Neural cell (in vitro differentiated cells): ENCODE measurements around the gene ARHGAP24. TPM values are rescaled to one million over a fixed set of nuclear protein-coding genes. Genes with fewer than 3 reads are reported as not detected.

ENCODE experiments used
- H2AFZ ChIP-seq: fragments of 200-600, 300-800 bp; sonication (generic), shearing (Covaris generic); 2 replicates; pipeline ENCODE4 v1.6.0; 2014; ENCODE audit warnings: low read depth, mild to moderate bottlenecking, antibody characterized with exemption, low read length, moderate library complexity
- H3F3A ChIP-seq: fragments of 200-600 bp; shearing (Covaris generic); 2 replicates; pipeline ENCODE4 v1.6.1; 2016; ENCODE audit warnings: mild to moderate bottlenecking, moderate library complexity, mixed read lengths, antibody characterized with exemption, low read length; ENCODE audit not compliant: insufficient read depth, poor library complexity, severe bottlenecking
- H3K27ac ChIP-seq: fragments of 200-600, 300-800 bp; sonication (generic), shearing (Covaris generic); 2 replicates; pipeline ENCODE4 v1.5.1; 2014; ENCODE audit warnings: mild to moderate bottlenecking, low read length, moderate library complexity
- H3K27me3 ChIP-seq: fragments of 300-800, 200-600 bp; sonication (generic), shearing (Covaris generic); 2 replicates; pipeline ENCODE4 v1.6.0; 2014; ENCODE audit warnings: mild to moderate bottlenecking, low read depth, low read length, moderate library complexity; ENCODE audit not compliant: insufficient read depth
- H3K36me3 ChIP-seq: fragments of 300-800, 200-600 bp; sonication (generic), shearing (Covaris generic); 2 replicates; pipeline ENCODE4 v1.5.1; 2014; ENCODE audit warnings: mild to moderate bottlenecking, antibody characterized with exemption, low read length, moderate library complexity; ENCODE audit not compliant: insufficient read depth
- H3K4me2 ChIP-seq: fragments of 300-800, 200-600 bp; sonication (generic), shearing (Covaris generic); 2 replicates; pipeline ENCODE4 v1.6.0; 2014; ENCODE audit warnings: mild to moderate bottlenecking, low read length
- H3K4me3 ChIP-seq: fragments of 300-800, 200-600 bp; sonication (generic), shearing (Covaris generic); 2 replicates; pipeline ENCODE4 v1.5.1; 2014; ENCODE audit warnings: mild to moderate bottlenecking, low read length, moderate library complexity
- H3K79me2 ChIP-seq: fragments of 200-600 bp; shearing (Covaris generic); replicated peaks from 2 replicates; pipeline ENCODE4 v1.6.0; 2014; ENCODE audit warnings: mild to moderate bottlenecking, low read length, moderate library complexity; ENCODE audit not compliant: insufficient read depth
- H3K9ac ChIP-seq: fragments of 300-800, 200-600 bp; sonication (generic), shearing (Covaris generic); 2 replicates; pipeline ENCODE4 v1.6.1; 2016; ENCODE audit warnings: mild to moderate bottlenecking, low read length, mixed read lengths
- H3K9me2 ChIP-seq: fragments of 200-600 bp; shearing (Covaris generic); 2 replicates; pipeline ENCODE4 v1.6.1; 2016; ENCODE audit warnings: mild to moderate bottlenecking, low read length, mixed read lengths; ENCODE audit not compliant: insufficient read depth
- H3K9me3 ChIP-seq: fragments of 200-600, 300-800 bp; sonication (generic), shearing (Covaris generic); 2 replicates; pipeline ENCODE4 v1.6.1; 2016; ENCODE audit warnings: mild to moderate bottlenecking, mixed run types, low read length, moderate library complexity, mixed read lengths
- H4K20me1 ChIP-seq: fragments of 200-600 bp; shearing (Covaris generic); 2 replicates; pipeline ENCODE4 v1.6.1; 2016; ENCODE audit warnings: mild to moderate bottlenecking, mixed run types; ENCODE audit not compliant: insufficient read depth
- EP300 ChIP-seq: fragments of 450-650 bp; conservative IDR thresholded peaks from 2 replicates; pipeline ENCODE4 v1.6.1; 2014; ENCODE audit warnings: antibody characterized with exemption, mild to moderate bottlenecking, moderate library complexity; ENCODE audit not compliant: poor library complexity, severe bottlenecking
- EZH2 ChIP-seq: fragments of 200-600, 300-800 bp; shearing (Covaris generic), sonication (generic); IDR thresholded peaks from 2 replicates; pipeline ENCODE4 v1.6.1; 2014; ENCODE audit warnings: antibody characterized with exemption, low read length, borderline replicate concordance, mild to moderate bottlenecking; ENCODE audit not compliant: insufficient read depth, poor library complexity, severe bottlenecking
- MXI1 ChIP-seq: fragments of 450-650 bp; conservative IDR thresholded peaks from 2 replicates; pipeline ENCODE4 v1.6.1; 2014; ENCODE audit warnings: antibody characterized with exemption, mild to moderate bottlenecking; ENCODE audit not compliant: poor library complexity, severe bottlenecking
- POLR2AphosphoS5 ChIP-seq: IDR thresholded peaks from 2 replicates; pipeline ENCODE4 v1.6.1; 2012
- RAD21 ChIP-seq: fragments of 450-650 bp; conservative IDR thresholded peaks from 2 replicates; pipeline ENCODE4 v1.6.1; 2014; ENCODE audit warnings: antibody characterized with exemption, mild to moderate bottlenecking, moderate library complexity
- SMC3 ChIP-seq: fragments of 450-650 bp; conservative IDR thresholded peaks from 2 replicates; pipeline ENCODE4 v1.6.1; 2014; ENCODE audit warnings: antibody characterized with exemption, mild to moderate bottlenecking, moderate library complexity; ENCODE audit not compliant: poor library complexity
- TAF1 ChIP-seq: IDR thresholded peaks from 2 replicates; pipeline ENCODE4 v1.6.1; 2012; ENCODE audit warnings: low read depth
- polyA plus RNA-seq: library from polyadenylated mRNA; depleted of rRNA; stranded (reverse); fragments of >200 nt; gene quantifications from 2 replicates; pipeline ENCODE4 v1.2.3, GENCODE V29; 2014
- TF ChIP-seq, protein P1 (sequence below): fragments of 450-650 bp; IDR thresholded peaks from 2 replicates; pipeline ENCODE4 v1.5.1; 2014; ENCODE audit warnings: antibody characterized with exemption, mild to moderate bottlenecking, moderate library complexity; ENCODE audit not compliant: poor library complexity, severe bottlenecking
- TF ChIP-seq, protein P2 (sequence below): IDR thresholded peaks from 2 replicates; pipeline ENCODE4 v1.6.1; 2012; ENCODE audit warnings: borderline replicate concordance

The ARHGAP24 gene
- polyA plus RNA-seq, 1 donor from 2014 or later = 2.9 TPM

DNA sequence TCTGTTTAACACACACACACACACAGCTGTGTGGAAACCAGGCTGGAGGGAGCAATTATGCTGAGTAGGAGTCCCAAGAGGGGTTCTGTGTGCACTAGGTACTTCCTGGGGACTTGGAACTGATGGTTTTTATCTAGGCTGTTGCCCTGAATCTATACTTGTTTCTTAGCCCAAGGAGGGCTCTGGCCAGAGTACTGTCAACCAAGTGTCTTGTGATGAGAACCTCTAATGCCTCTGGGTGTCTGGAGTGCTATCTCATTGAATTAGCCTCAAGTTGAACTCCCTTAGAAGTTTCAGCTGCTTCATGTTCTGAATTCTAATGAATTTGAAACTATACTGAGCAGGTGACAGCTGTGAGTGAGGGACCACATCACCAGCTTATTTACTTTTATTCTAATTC lies 16.6 kb downstream of the ARHGAP24 start:
- Histone ChIP-seq H4K20me1 (no peaks in the 10 kb centered on the region), H2AFZ (no peak overlapping the region), H3K9ac (no peak overlapping the region), H3K9me2 (no peaks in the 10 kb centered on the region), H3K79me2 (no peaks in the 10 kb centered on the region), H3K4me2 (no peak overlapping the region), H3K27ac (no peak overlapping the region), H3K4me3 (no peak overlapping the region), H3K36me3 (no peaks in the 10 kb centered on the region), H3K27me3 (no peaks in the 10 kb centered on the region), H3F3A (no peaks in the 10 kb centered on the region), H3K9me3 (no peaks in the 10 kb centered on the region)
- TF ChIP-seq POLR2AphosphoS5 (no peak), EP300 (no peak), SMC3 (no peak), TAF1 (no peak), MXI1 (no peak), RAD21 (no peak), EZH2 (no peak)
- TF ChIP-seq, protein P1, sequence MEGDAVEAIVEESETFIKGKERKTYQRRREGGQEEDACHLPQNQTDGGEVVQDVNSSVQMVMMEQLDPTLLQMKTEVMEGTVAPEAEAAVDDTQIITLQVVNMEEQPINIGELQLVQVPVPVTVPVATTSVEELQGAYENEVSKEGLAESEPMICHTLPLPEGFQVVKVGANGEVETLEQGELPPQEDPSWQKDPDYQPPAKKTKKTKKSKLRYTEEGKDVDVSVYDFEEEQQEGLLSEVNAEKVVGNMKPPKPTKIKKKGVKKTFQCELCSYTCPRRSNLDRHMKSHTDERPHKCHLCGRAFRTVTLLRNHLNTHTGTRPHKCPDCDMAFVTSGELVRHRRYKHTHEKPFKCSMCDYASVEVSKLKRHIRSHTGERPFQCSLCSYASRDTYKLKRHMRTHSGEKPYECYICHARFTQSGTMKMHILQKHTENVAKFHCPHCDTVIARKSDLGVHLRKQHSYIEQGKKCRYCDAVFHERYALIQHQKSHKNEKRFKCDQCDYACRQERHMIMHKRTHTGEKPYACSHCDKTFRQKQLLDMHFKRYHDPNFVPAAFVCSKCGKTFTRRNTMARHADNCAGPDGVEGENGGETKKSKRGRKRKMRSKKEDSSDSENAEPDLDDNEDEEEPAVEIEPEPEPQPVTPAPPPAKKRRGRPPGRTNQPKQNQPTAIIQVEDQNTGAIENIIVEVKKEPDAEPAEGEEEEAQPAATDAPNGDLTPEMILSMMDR = no peak
- TF ChIP-seq, protein P2, sequence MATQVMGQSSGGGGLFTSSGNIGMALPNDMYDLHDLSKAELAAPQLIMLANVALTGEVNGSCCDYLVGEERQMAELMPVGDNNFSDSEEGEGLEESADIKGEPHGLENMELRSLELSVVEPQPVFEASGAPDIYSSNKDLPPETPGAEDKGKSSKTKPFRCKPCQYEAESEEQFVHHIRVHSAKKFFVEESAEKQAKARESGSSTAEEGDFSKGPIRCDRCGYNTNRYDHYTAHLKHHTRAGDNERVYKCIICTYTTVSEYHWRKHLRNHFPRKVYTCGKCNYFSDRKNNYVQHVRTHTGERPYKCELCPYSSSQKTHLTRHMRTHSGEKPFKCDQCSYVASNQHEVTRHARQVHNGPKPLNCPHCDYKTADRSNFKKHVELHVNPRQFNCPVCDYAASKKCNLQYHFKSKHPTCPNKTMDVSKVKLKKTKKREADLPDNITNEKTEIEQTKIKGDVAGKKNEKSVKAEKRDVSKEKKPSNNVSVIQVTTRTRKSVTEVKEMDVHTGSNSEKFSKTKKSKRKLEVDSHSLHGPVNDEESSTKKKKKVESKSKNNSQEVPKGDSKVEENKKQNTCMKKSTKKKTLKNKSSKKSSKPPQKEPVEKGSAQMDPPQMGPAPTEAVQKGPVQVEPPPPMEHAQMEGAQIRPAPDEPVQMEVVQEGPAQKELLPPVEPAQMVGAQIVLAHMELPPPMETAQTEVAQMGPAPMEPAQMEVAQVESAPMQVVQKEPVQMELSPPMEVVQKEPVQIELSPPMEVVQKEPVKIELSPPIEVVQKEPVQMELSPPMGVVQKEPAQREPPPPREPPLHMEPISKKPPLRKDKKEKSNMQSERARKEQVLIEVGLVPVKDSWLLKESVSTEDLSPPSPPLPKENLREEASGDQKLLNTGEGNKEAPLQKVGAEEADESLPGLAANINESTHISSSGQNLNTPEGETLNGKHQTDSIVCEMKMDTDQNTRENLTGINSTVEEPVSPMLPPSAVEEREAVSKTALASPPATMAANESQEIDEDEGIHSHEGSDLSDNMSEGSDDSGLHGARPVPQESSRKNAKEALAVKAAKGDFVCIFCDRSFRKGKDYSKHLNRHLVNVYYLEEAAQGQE = no peak

DNA sequence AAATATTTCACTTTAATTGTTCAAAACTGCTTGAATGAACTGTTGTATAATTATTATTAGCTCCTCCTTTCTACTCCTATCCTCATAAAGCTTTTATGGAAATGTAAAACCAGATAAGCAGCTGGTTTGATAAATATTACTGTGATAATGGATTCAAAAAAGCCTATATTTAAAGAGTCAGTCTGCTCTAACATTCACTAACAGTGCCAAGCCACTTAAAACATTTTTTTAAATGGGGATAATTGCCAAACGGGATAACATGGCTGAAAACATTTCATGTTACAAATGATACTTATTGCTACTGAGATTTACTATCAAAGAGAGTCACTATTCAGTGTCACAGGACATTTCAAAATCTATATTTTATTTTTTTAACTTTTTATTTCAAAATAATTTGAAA lies 17.4 kb downstream of the ARHGAP24 start:
- H4K20me1 ChIP-seq = no peaks in the 10 kb centered on the region
- H3K9me3 ChIP-seq = no peaks in the 10 kb centered on the region
- TF ChIP-seq EP300 = no peak
- no peak overlapping the region for H3K27ac ChIP-seq
- H3F3A ChIP-seq = no peaks in the 10 kb centered on the region
- H3K79me2 ChIP-seq = no peaks in the 10 kb centered on the region
- no peak overlapping the region for H2AFZ ChIP-seq
- no peak overlapping the region for H3K4me2 ChIP-seq
- no peak overlapping the region for H3K4me3 ChIP-seq
- H3K27me3 ChIP-seq = no peaks in the 10 kb centered on the region
- H3K9ac ChIP-seq = no peak overlapping the region
- H3K9me2 ChIP-seq = no peaks in the 10 kb centered on the region
- no peaks in the 10 kb centered on the region for H3K36me3 ChIP-seq

DNA sequence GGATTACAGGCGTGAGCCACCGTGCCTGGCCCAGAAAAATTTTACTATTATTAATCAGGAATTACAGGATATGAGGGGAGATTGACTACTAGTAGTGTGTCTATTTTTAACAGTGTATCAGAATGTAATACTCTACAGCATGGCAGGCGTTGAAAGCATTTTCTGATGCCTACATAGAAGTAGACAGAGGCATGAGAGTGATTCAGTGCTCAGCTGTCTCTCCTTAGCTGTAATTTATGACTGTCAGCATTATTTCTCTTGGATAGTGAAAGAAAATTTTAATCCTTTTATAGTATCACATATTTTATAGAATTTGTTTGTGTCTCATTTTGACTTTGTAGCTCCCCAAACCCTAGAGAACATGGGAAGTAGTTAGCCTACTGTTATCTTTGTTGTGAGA lies 20.7 kb downstream of the ARHGAP24 start:
- Histone ChIP-seq H3K4me3 (no peak overlapping the region), H4K20me1 (no peaks in the 10 kb centered on the region), H3K27me3 (no peaks in the 10 kb centered on the region), H2AFZ (no peak overlapping the region), H3K4me2 (no peak overlapping the region), H3K36me3 (no peaks in the 10 kb centered on the region), H3F3A (no peaks in the 10 kb centered on the region), H3K9ac (no peak overlapping the region), H3K79me2 (no peaks in the 10 kb centered on the region), H3K9me2 (no peaks in the 10 kb centered on the region), H3K27ac (no peak overlapping the region), H3K9me3 (no peaks in the 10 kb centered on the region)
- TF ChIP-seq, protein P2 = no peak
- no peak for TF ChIP-seq EZH2
- no peak for TF ChIP-seq RAD21
- TF ChIP-seq SMC3 = no peak
- TF ChIP-seq EP300 = no peak
- TF ChIP-seq MXI1 = no peak
- TF ChIP-seq POLR2AphosphoS5 = no peak
- TF ChIP-seq TAF1 = no peak
- TF ChIP-seq, protein P1 = no peak
